NOMO-1 treated with DMSO at 0.1 percent for 48 hours (cell line): ENCODE measurements around the gene ALG6.
"Not testable (repeated sequence)": the region's sequence is repeated elsewhere in the genome, so short reads cannot be mapped to it uniquely, and the experiment has no call there.

Source experiments
- DNase-seq: peaks from one replicate; lab custom pipeline; 2025; ENCODE audit not compliant: unreplicated experiment; lab: John Stamatoyannopoulos, UW

Gene ALG6

GRCh38 chr1:63328122-63328521 lies 39.3 kb upstream of the ALG6 start:
- DNase-seq = no peak

GRCh38 chr1:63328781-63329180 lies 38.6 kb upstream of the ALG6 start:
- DNase-seq = no peak

- no peak for DNase-seq
Measured at GRCh38 chr1:63329621-63330330, 37.7 kb upstream of the ALG6 start.

GRCh38 chr1:63330331-63330916 lies 37.0 kb upstream of the ALG6 start:
- DNase-seq = no peak

GRCh38 chr1:63342402-63342801 lies 25.0 kb upstream of the ALG6 start:
- peak; percentile 10 for DNase-seq

- DNase-seq = no peak
Measured at GRCh38 chr1:63343922-63344321, 23.5 kb upstream of the ALG6 start.

GRCh38 chr1:63350320-63350719 lies 17.1 kb upstream of the ALG6 start:
- no peak for DNase-seq

GRCh38 chr1:63352736-63353135 lies 14.7 kb upstream of the ALG6 start:
- no peak for DNase-seq

GRCh38 chr1:63356234-63356633 lies 11.2 kb upstream of the ALG6 start:
- DNase-seq = not testable (repeated sequence)

- DNase-seq = no peak
Measured at GRCh38 chr1:63359561-63359960, 7.9 kb upstream of the ALG6 start.

GRCh38 chr1:63362073-63362472 lies 5.4 kb upstream of the ALG6 start:
- DNase-seq = no peak

- no peak for DNase-seq
Measured at GRCh38 chr1:63362578-63362977, 4.8 kb upstream of the ALG6 start.

- no peak for DNase-seq
Measured at GRCh38 chr1:63363014-63363413, 4.4 kb upstream of the ALG6 start.

- no peak for DNase-seq
Measured at GRCh38 chr1:63366908-63367214, 566 bp upstream of the ALG6 start.

GRCh38 chr1:63368131-63368530 lies 704 bp downstream of the ALG6 start:
- peak; percentile 43 for DNase-seq

- DNase-seq = no peak
Measured at GRCh38 chr1:63379583-63379982, 12.2 kb downstream of the ALG6 start.

GRCh38 chr1:63381741-63382140 lies 14.3 kb downstream of the ALG6 start:
- DNase-seq = no peak

- DNase-seq = no peak
Measured at GRCh38 chr1:63401945-63402344, 34.5 kb downstream of the ALG6 start.

- peak; percentile 55 for DNase-seq
Measured at GRCh38 chr1:63403386-63403785, 36.0 kb downstream of the ALG6 start.

- no peak for DNase-seq
Measured at GRCh38 chr1:63405021-63405420, 37.6 kb downstream of the ALG6 start.

GRCh38 chr1:63405987-63406386 lies 38.6 kb downstream of the ALG6 start:
- DNase-seq = no peak

- DNase-seq = no peak
Measured at GRCh38 chr1:63407002-63407401, 39.6 kb downstream of the ALG6 start.

- no peak for DNase-seq
Measured at GRCh38 chr1:63408331-63408730, 40.9 kb downstream of the ALG6 start.
